ENCODE data around the gene SEMA3C.
"Not testable (repeated sequence)": the region's sequence is repeated elsewhere in the genome, so short reads cannot be mapped to it uniquely, and the experiment has no call there.

The SEMA3C gene

DNA sequence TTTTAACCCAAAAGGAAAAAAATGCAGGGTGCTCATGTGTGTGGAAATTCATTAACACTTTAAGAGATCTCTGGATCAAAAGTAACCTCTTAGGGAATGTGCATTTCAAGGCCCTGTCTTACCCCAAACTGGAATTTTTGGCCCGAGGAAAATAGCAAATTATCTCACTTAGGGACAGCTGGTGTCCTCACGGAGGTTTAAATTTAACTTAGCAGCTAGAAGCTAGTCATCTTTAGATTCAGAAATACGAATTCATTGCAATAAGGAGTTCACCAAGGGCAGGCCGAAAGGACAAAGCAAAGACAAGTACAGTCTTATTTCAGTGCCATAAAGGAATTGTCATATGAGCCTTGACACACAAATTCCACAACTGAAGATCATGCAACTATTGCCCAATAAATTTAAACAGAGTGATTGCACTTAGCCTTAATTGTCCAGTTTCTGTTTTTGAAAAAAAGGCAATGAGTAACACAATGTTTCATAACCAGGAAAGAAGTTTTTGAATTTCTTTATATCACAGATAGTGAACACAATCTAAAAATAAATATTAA, 22.4 kb upstream of the SEMA3C start:
- no peak for TF ChIP-seq GATA1 (IDR thresholded peaks at IDR 0.05; ENCODE audit: low read depth, low read length)
- no peak for TF ChIP-seq POLR2A (IDR thresholded peaks at IDR 0.05; ENCODE audit: low read length)
- DNase-seq = no peak

DNA sequence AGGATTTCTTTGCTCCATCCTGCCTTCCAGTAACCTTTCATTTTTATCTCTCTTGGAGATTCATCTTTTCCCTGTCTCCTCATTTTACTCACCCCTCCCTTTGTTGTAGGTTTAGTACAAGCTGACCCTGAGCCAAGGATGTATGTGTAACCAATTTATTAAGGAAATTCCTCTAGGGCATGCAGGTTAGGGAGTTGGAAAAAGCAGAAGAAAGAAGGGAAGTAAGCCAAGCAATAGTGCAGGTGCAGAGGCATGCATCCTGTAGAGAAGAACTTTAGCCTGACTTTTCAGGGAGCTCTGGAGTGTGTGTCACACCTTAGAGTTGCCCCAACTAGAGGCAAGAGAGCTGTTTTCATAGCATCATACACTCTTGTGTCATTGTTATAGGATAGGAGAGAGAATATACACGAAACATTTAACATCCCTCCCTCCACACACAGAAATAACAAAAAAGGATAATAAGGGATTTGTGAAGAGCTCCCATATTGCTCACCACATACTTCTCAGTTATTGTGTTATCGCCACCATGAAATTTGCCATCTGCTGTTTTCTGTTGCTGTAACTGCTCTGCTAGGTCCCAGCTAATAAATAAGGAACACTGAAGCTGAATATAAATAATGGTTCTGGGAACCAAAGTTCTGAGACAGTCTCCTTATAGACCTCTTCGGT, 21.8 kb upstream of the SEMA3C start:
- DNase-seq = no peak
- no peak for TF ChIP-seq POLR2A (IDR thresholded peaks at IDR 0.05; ENCODE audit: low read length)
- no peak for TF ChIP-seq GATA1 (IDR thresholded peaks at IDR 0.05; ENCODE audit: low read depth, low read length)

DNA sequence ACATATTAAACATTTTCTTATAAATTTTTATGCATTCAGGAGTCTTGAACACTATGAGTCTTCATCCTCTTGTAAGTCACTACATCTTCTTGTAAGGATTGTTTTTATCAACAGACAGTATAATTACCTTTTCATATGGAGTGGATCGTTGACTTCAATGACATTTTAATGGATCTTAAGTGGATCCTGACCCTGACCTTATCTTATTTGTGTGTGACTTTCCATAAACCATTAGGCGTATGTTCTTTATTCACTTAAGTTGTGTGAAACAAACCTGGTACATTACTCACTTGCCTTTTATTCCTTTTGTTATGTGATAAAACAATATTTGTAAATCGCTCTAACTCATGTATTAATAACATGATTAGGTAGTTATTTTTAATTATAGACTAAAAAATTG, 18.5 kb upstream of the SEMA3C start:
- no peak for DNase-seq
- no peak for TF ChIP-seq POLR2A (IDR thresholded peaks at IDR 0.05; ENCODE audit: low read length)

DNA sequence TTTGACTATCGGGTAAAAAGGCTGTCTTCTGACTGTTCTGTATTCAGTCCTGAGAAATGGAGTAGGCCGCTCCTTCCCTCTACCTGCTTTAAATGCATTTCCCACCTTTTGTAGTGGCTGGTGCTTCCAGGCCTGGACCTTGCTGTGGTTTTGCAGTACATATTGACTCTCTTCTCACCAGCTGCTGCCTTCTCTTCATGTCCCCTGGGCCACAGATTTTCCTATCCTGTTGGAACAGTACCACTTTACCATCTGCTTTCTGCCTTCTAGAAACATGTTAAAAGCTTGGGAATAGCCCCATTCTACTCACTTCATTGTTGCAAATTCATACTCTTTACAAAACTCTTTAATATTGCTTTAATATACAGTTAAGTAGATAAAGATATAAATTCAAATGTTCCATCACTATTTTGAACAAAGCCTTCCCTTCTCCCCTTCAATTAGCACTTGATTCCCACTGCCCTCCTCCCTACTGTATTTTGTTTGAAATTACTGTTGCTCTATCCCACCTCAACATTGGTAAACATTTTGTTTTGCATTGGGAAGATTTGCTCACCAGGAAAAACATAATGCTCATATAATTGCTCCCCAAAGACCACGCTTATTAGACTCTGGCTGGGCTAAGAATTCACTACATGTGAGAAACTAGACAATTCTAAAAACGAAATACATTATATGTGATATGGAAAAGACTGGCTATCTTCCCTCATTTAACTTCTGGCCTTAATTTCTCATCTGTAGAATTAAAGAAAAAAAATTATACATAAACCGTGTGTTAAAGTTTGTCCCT, 17.3 kb upstream of the SEMA3C start:
- TF ChIP-seq POLR2A (IDR thresholded peaks at IDR 0.05; ENCODE audit: low read length) = no peak
- TF ChIP-seq GATA1 (IDR thresholded peaks at IDR 0.05; ENCODE audit: low read depth, low read length) = no peak
- no peak for DNase-seq

DNA sequence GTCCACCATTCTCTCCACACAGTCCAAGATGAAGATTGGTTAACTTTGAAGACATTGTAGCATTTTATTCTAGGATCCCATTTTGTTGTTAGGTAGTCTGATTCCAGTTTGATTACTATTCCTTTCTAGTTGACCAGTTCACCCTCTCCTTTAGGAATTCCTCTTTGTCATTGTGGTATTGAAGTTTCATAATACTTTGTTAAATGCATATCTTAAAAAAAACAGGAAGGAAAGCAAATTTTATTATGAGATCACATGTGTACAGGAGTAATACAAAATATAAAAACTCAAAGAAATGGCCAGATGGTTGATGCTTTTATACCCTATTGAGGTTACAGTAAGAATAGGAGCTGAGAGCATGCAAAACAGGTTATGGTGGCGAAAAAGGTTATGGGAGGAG, 15.5 kb upstream of the SEMA3C start:
- no peak for DNase-seq
- TF ChIP-seq POLR2A (IDR thresholded peaks at IDR 0.05; ENCODE audit: low read length) (no peak), GATA1 (IDR thresholded peaks at IDR 0.05; ENCODE audit: low read depth, low read length) (no peak)

DNA sequence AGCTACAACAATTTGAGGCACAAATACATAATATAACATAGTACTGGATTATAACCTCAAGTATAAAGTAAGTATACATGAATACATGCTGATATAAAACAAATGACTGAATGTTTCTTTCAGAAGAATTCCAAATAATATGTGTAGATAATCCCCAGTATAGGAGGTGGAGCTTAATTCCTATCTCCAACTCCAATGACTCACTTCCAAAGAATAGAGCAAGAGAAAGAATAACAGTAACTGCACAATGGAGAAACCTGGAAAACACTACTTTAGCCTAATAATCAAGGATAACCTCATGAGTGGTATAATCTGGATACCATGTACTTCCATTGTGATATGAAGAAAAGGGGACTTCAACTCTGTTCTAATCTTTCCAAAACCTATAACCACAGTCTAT, 13.7 kb upstream of the SEMA3C start:
- DNase-seq = no peak
- TF ChIP-seq POLR2A (IDR thresholded peaks at IDR 0.05; ENCODE audit: low read length) (no peak), GATA1 (IDR thresholded peaks at IDR 0.05; ENCODE audit: low read depth, low read length) (no peak)

DNA sequence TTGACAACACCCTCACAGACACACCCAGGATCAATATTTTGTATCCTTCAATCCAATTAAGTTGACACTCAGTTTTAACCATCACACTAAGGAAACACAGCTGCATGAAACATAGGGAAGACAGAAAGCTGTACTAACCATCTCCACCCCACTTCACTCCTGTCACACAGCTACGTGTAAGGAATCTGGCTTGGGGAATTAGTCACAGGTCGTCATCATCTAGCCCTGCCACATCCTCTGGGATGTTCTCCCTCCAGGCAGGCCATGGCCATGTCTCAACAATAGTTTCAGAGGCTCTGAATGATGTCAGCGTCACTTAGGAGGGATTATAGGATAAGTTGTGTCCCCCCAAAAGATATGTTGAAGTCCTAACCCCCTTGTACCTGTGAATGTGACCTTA, 10.8 kb upstream of the SEMA3C start:
- no peak for DNase-seq

GRCh38 chr7:80926955-80927354, 8.1 kb upstream of the SEMA3C start:
- not testable (repeated sequence) for DNase-seq

More for the DNA sequence above, 10.8 kb upstream of the SEMA3C start:
- TF ChIP-seq POLR2A (IDR thresholded peaks at IDR 0.05; ENCODE audit: low read length) (no peak), GATA1 (IDR thresholded peaks at IDR 0.05; ENCODE audit: low read depth, low read length) (no peak)

DNA sequence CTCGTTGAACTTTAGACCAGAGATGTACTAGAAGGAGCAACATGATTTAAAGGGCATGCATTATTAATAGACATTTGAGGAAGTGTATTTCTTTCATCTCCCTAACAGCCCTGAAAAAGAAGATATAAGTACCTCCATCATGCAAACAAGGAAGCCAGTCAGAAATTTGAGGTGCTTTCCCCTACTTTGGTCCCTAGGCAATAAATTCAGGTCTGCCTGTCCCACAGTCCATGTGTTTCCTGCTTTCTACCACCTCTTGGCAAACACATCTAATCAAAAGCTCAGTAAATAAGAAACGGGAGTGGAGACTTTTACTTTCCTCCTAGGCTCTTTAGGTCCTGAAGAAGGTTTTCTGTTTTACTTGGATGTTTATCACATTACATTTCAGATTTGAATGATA, 5.2 kb upstream of the SEMA3C start:
- DNase-seq = no peak
- TF ChIP-seq GATA1 (IDR thresholded peaks at IDR 0.05; ENCODE audit: low read depth, low read length) = no peak
- TF ChIP-seq POLR2A (IDR thresholded peaks at IDR 0.05; ENCODE audit: low read length) = no peak

- no peak for DNase-seq
- TF ChIP-seq POLR2A (IDR thresholded peaks at IDR 0.05; ENCODE audit: low read length) = no peak
- no peak for TF ChIP-seq GATA1 (IDR thresholded peaks at IDR 0.05; ENCODE audit: low read depth, low read length)
Observed at GRCh38 chr7:80923211-80923612, 4.4 kb upstream of the SEMA3C start.

- DNase-seq = no peak
- TF ChIP-seq POLR2A (IDR thresholded peaks at IDR 0.05; ENCODE audit: low read length) (no peak), GATA1 (IDR thresholded peaks at IDR 0.05; ENCODE audit: low read depth, low read length) (no peak)
Observed at GRCh38 chr7:80922253-80923049, 3.6 kb upstream of the SEMA3C start.

- no peak for DNase-seq
- TF ChIP-seq POLR2A (IDR thresholded peaks at IDR 0.05; ENCODE audit: low read length) (no peak), GATA1 (IDR thresholded peaks at IDR 0.05; ENCODE audit: low read depth, low read length) (no peak)
Observed at GRCh38 chr7:80921130-80921529, 2.3 kb upstream of the SEMA3C start.

- DNase-seq = peak; percentile 21 to 45
- TF ChIP-seq POLR2A (IDR thresholded peaks at IDR 0.05; ENCODE audit: low read length) = no peak
- TF ChIP-seq GATA1 (IDR thresholded peaks at IDR 0.05; ENCODE audit: low read depth, low read length) = no peak
Observed at GRCh38 chr7:80918399-80918798, 452 bp downstream of the SEMA3C start.
